Left colon (tissue), 2 donors: ENCODE measurements around the gene SNCB. TPM values are rescaled to one million over a fixed set of nuclear protein-coding genes. Genes with fewer than 3 reads are reported as not detected.

Experiments used
- ATAC-seq: fragments of 200-7000 bp; cut with Tn5 transposase; one replicate; pipeline ENCODE4 v1.9.1; 2020; ENCODE audit warnings: mild to moderate bottlenecking, moderate library complexity
- DNase-seq, 2 donors: peaks; one replicate each; pipeline ENCODE4 v3.0.0-alpha.2; 2020
- intact Hi-C, 2 donors: fragments of 100-400 bp; cut with DNase I in 1 of 2; cut with micrococcal nuclease in 1 of 2; formaldehyde crosslinking; loops; one replicate each; pipeline versions ENCODE4 v1.11.2 to v1.14.0; 2022; cut with DNase I, micrococcal nuclease
- total RNA-seq, 2 donors: library from RNA; stranded (reverse); fragmentation: NEBNext Ultra II Directional; extraction: Animal tissue kit (Norgen Biotek cat#: 25700); gene quantifications; one replicate each; pipeline ENCODE4 v1.2.1, GENCODE V29; 2021
- donor health status: DM: no; HTN: no; CAD: no.
- donor health status: DM: yes; HTN: yes; CAD: no.

Gene SNCB
- total RNA-seq, 2 donors from 2014 or later = not detected

- intact Hi-C loops = no loop called here
- ATAC-seq (no peak), DNase-seq (no peak)
These were observed 1.3 kb upstream of the SNCB start for GRCh38 chr5:176631383-176632200.

- no peak for DNase-seq
- peak; percentile 2 for ATAC-seq
- intact Hi-C loops = no loop called here
These were observed 418 bp upstream of the SNCB start for GRCh38 chr5:176630681-176631222.

- ATAC-seq = no peak
- intact Hi-C loops = no loop called here
- no peak for DNase-seq
These were observed 949 bp downstream of the SNCB start for GRCh38 chr5:176629317-176629852.

GRCh38 chr5:176628406-176629228, 1.7 kb downstream of the SNCB start:
- DNase-seq = no peak
- intact Hi-C loops = no loop called here
- no peak for ATAC-seq

- ATAC-seq (no peak), DNase-seq (no peak)
- intact Hi-C loops = no loop called here
These were observed 2.8 kb downstream of the SNCB start for GRCh38 chr5:176627582-176627981.

GRCh38 chr5:176626876-176627236, 3.5 kb downstream of the SNCB start:
- intact Hi-C loops = no loop called here
- ATAC-seq (no peak), DNase-seq (no peak)

GRCh38 chr5:176625966-176626875, 4.1 kb downstream of the SNCB start:
- intact Hi-C loops = no loop called here
- peak; percentile 96 for ATAC-seq
- DNase-seq = peak; percentile 50 to 67

- no peak for ATAC-seq
- intact Hi-C loops = no loop called here
- no peak for DNase-seq
These were observed 4.8 kb downstream of the SNCB start for GRCh38 chr5:176625512-176625911.

- DNase-seq (no peak), ATAC-seq (no peak)
- intact Hi-C loops = no loop called here
These were observed 5.4 kb downstream of the SNCB start for GRCh38 chr5:176624938-176625337.

- no peak for DNase-seq
- intact Hi-C loops = no loop called here
- no peak for ATAC-seq
These were observed 6.2 kb downstream of the SNCB start for GRCh38 chr5:176624142-176624541.

- ATAC-seq (no peak), DNase-seq (no peak)
- intact Hi-C loops = no loop called here
These were observed 8.7 kb downstream of the SNCB start for GRCh38 chr5:176621661-176622079.

- DNase-seq = no peak
- peak; percentile 11 for ATAC-seq
- intact Hi-C loops = no loop called here
These were observed 9.9 kb downstream of the SNCB start for GRCh38 chr5:176620333-176620981.

- intact Hi-C loops = no loop called here
- ATAC-seq = no peak
These were observed 10.6 kb downstream of the SNCB start for GRCh38 chr5:176619569-176620332.

GRCh38 chr5:176619203-176619568, 11.1 kb downstream of the SNCB start:
- peak; percentile 56 to 74 for DNase-seq
- ATAC-seq = peak; percentile 90

More at GRCh38 chr5:176619569-176620332, 10.6 kb downstream of the SNCB start:
- no peak for DNase-seq

GRCh38 chr5:176618783-176619182, 11.6 kb downstream of the SNCB start:
- ATAC-seq (no peak), DNase-seq (no peak)
- intact Hi-C loops = no loop called here

More at GRCh38 chr5:176619203-176619568, 11.1 kb downstream of the SNCB start:
- intact Hi-C loops = no loop called here

- DNase-seq (no peak), ATAC-seq (no peak)
- intact Hi-C loops = no loop called here
These were observed 13.8 kb downstream of the SNCB start for GRCh38 chr5:176616511-176616910.

- ATAC-seq (no peak), DNase-seq (no peak)
- intact Hi-C loops = no loop called here
These were observed 15.4 kb downstream of the SNCB start for GRCh38 chr5:176614805-176615478.
